Measurements from ENCODE around the gene KCNQ2. TPM values are rescaled to one million over a fixed set of nuclear protein-coding genes. Genes with fewer than 3 reads are reported as not detected.
"Not testable (repeated sequence)": the region's sequence is repeated elsewhere in the genome, so short reads cannot be mapped to it uniquely, and the experiment has no call there.

The KCNQ2 gene
- total RNA-seq, 1 donor from 2014 or later: not detected

DNA sequence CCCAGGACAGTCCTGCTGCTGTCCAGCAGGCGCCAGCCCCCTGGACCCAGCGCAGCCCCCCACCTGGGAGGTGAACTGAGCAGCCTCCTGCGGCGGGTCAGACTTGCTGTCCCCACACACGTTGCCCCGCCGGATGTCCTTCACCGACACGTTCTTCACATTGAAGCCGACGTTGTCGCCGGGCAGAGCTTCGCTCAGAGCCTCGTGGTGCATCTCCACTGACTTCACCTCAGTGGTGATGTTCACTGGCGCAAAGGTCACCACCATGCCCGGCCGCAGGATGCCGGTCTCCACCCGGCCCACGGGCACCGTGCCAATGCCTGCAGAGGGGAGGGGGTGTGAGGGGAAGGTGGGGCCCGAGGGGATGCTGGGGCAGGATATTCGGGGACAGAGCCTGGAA, 18.0 kb upstream of the KCNQ2 start:
- no peak for DNase-seq

DNA sequence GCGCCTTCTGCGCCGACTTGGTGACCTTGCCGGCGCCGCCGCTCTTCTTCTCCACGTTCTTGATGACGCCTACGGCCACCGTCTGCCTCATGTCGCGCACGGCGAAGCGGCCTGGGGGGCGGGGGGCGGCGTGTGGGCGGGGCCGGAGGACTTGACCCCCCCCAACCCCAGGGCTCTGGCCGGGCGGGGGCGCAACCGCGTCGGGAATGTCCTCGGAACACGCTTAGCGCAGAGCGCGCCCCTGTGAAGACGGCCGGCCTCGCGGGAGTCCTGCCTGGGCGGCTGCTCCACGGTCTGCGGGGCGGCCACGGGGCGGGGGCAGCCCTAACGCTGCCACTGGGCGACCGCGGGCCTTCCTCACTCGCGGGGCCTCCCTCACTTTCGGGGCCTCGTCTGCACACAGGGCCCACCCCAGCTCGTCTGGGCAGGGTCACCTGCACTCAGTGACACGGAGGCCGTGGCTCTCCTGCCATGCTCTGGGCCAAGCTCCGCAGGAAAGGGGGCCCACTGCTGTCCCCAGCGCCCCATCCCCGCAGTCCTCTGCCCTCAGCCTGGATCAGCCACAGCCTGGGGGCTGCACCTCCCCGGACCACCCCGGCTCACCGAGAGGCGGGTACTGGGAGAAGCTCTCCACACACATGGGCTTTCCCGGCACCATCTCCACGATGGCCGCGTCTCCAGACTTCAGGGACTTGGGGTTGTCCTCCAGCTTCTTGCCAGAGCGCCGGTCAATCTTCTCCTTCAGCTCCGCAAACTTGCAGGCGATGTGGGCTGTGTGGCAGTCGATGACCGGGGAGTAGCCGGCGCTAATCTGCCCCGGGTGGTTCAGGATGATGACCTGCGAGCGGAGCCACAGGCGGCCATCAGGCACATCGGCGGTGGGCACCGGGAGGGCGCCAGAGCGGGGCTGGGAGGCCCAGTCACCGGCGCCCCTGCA, 16.1 kb upstream of the KCNQ2 start:
- DNase-seq: no peak

- no peak for DNase-seq
Observed at GRCh38 chr20:63487781-63488241, 15.4 kb upstream of the KCNQ2 start.

DNA sequence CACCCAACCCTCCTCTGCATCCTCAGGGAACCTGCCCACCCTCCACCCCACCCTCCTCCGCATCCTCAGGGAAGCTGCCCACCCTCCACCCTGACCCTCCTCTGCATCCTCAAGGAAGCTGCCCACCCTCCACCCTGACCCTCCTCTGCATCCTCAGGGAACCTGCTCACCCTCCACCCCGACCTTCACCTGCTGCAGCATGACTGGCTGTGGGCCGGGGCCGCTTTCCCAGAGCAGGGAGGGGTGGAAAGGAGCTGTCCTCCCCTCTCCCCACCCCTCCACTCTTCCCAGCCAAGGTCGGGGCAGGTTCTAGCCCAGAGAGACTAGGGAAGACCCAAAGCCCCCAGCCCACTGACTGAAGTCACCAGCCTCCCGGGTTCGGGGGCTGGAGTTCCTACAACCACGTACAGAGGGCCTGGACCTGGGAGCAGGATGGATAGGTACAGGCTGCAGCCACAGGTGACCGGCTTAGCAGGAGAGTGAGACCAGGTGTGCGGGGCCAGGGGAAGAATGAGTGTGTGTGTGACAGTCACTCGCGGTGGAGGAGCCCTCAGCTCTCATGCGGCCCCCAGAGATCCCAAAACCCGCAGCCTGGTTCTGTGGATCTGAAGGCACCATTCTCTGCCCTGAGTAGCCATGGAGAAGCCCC, 14.8 kb upstream of the KCNQ2 start:
- no peak for DNase-seq

DNA sequence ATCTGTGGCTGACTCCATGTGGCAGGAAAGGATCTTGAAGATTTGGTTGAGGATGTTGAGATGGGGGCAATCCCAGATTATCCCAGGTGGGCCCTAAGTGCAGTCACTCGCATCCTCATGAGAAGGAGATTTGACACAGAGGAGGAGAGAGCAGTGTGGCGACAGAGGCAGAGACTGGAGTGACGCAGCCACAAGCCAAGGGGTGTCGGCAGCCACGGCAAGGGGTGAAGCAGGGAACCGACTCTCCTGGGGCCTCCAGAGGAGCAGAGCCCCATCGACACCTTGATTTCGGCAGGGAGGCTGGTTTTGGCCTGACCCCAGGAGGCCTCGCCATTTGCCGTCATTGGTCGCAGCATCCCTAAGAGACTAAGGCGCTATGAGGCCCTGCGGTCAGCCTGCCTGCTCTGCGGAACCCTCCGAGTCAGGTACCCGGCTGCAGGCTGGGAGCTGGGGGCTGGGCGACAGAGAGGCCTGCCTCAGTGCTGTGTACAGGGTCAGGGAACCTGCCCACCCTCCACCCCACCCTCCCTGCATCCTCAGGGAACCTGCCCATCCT, 13.9 kb upstream of the KCNQ2 start:
- DNase-seq: no peak

GRCh38 chr20:63484651-63485403, 12.4 kb upstream of the KCNQ2 start:
- DNase-seq: no peak

GRCh38 chr20:63484236-63484635, 11.8 kb upstream of the KCNQ2 start:
- DNase-seq: no peak

DNA sequence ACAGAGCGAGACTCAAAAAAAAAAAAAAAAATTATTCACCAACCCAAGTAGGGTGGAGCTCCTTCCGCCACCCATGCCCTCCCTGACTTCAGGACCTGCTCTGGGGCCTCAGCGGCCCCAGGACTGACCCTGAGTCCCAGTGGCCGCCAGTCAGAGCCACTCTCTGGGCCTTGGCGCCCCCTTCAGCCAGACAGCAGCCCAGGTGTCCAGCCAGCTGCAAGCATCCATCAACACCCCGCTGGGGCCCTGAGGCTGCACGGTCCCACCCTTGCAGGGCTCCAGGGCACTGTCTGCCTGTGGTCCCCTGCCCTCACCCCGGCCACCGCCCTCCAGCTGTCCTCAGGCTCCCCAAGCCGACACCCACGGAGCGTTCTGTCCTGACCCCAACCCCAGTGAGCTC, 11.4 kb upstream of the KCNQ2 start:
- DNase-seq: peak; percentile 15

DNA sequence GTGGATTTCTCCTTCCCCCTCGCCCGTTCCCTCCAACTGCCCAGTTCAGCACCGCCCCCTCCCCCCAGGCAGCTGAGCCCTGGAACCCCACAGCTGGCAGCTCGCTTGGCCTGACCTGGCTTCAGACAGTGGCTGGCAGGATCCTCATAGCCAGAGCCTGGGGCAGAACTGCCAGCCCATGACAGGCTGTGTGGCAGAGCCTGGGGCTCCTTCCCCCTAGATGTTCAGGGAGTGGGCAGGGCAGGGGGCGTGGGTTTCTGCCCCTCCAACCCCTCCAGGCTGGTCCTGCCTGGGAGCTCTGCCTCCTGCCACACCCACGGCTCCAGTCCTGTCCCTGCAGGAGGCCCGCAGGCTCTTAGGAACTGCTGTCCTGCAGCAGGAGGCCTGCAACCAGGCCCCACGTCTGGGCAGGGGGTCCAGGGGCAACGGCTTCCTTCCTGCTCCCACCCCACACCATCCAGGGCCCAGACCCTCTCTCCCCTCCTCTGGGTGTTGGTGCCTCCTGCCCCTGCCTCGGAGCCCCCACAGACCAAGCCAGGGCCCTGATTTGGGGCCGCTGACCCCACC, 9.6 kb upstream of the KCNQ2 start:
- no peak for DNase-seq

DNA sequence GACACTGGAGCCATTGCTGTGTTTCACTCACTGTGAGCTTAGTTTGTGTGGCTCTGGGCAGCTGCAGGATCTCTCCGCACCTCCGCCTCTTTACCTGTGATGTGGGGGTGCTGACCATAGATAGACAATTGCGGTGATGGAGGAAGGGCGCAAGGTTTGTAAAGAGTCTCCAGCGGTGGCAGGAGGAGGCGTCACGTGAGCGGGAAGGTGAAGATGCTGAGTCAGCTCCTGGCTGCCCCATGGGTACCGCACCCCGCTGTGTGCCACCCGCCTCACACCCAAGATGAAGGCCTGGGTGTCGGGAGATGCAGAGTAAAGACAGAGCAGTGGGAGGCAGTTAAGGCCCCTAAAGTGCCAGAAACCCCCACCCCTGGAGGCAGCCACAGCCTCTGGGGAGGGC, 9.0 kb upstream of the KCNQ2 start:
- DNase-seq: no peak

- not testable (repeated sequence) for DNase-seq
Observed at GRCh38 chr20:63479695-63480419, 7.4 kb upstream of the KCNQ2 start.

GRCh38 chr20:63478346-63479302, 6.2 kb upstream of the KCNQ2 start:
- DNase-seq: no peak

DNA sequence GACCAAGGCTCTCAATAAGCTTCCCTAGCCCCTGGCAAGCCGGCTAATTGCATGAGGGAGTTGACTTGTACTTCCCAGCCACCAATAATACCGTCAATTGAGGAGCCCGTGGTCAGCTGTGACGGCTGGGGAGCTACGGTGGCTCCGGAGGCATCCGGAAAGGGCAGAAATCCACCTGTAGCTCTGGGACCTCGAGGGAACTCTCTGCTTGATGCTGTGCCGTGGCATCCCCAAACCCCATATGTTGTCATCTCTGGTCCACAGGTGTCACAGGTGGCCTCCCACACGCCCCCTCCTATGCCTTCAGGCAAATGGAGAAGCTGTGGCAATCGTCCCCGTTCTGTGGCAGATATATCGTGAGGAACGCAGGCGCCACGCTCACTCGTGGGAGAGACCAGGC, 5.5 kb upstream of the KCNQ2 start:
- no peak for DNase-seq

- DNase-seq: no peak
Observed at GRCh38 chr20:63477061-63477616, 4.7 kb upstream of the KCNQ2 start.

DNA sequence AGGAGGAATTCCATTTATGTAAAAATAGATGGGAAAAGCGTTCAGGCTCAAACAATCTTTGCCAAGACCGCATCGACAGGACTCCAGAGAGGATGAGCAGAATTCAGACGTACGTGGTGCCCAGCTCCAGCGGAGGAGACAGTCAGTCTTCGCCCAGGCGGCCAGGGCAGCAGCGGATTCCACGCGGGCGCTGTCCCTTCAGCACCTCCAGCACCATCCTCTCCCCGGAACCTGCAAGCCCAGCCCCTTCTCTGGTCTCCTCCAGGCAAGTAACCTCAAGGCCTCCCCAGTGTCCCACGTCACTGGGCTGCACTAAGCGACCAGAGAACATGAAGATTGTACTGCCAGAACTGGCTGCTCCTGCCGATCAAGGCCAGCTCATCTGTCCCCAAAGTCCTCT, 2.8 kb upstream of the KCNQ2 start:
- DNase-seq: peak; percentile 28

DNA sequence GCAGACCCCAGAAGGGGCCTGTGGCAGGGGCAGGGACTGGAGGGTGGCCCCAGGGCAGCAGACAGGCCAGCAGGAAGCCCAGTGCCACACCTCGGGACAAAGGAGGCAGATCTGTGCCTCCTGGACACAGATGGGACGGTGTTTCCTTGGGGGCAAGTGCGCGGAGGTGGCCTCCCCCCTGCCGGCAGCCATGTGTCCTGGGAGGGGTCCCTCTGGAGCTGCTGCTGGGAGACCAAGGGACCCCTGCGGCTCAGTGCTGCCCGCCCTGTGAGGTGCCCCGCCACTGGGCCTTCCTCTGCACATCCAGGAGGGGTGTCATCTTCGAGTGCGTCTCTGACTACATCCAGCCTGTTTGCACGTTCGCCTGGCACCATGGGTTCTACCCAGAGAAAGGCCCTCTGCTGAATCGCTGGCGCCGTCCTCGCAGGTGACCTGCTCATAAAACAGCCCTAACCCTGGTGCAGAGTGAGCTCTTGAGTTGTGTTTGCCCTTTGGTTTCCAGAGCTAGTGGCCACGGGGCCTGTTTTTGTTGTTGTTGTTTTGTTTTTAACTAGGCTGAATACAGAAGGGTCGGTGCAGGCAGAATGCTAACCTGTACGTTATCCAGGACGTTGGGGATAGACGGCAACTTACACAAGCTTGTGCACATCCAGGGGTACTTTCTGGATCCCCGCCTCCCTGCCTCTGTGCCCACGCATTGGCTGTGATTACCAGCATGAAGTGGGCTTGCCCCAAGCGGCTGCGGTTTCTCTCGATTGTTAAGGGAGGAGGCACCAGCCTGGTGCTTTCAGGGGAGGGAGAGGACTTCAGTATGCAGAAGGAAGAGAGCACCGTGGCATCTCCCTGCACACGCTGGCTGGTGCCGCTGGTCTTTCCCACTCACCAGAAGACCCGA, 1.3 kb upstream of the KCNQ2 start:
- no peak for DNase-seq

GRCh38 chr20:63472862-63473390, 471 bp upstream of the KCNQ2 start:
- no peak for DNase-seq

GRCh38 chr20:63471717-63471980, 806 bp downstream of the KCNQ2 start:
- no peak for DNase-seq

DNA sequence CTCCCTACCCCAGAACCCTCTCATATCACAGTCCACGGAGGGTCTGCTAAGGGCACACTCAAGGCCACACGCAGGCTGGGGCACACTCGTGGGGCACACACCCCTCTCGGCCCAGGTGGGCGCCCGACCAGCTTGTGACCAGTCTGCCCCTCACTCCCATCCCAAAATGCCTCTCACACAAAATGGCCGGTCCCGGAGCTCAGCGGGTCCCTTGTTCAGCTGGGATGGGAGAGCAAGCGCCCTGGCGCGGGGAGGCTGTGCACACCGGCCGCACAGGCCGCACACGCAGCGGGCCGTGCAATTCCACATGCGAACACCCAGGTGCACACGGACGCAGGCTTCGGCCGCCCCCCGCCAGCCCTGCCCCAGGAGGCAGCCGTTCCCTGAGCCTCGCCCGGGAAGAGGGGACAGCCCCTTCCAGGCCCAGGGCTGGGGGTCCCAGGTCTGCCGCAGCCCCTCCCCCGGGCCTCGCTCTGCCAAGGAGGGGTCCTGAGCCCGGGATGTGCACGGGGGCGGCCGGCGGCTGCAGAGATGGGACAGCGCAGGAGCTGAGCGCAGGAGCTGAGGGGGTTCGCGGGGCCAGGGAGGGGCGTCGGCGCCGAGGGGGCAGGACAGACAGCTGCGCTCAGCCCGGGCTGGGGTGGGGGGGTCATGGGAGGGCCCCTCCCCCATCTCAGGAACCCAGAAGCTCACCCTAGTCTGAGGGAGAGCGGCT, 1.3 kb downstream of the KCNQ2 start:
- DNase-seq: no peak
